NCI-H226 (cell line): Measurements from ENCODE around the gene CCDC144A.
"Not testable (repeated sequence)": the region's sequence is repeated elsewhere in the genome, so short reads cannot be mapped to it uniquely, and the experiment has no call there.

Source experiments
- DNase-seq: peaks from one replicate; pipeline ENCODE4 v3.0.0-alpha.2; 2015

Gene CCDC144A, protein sequence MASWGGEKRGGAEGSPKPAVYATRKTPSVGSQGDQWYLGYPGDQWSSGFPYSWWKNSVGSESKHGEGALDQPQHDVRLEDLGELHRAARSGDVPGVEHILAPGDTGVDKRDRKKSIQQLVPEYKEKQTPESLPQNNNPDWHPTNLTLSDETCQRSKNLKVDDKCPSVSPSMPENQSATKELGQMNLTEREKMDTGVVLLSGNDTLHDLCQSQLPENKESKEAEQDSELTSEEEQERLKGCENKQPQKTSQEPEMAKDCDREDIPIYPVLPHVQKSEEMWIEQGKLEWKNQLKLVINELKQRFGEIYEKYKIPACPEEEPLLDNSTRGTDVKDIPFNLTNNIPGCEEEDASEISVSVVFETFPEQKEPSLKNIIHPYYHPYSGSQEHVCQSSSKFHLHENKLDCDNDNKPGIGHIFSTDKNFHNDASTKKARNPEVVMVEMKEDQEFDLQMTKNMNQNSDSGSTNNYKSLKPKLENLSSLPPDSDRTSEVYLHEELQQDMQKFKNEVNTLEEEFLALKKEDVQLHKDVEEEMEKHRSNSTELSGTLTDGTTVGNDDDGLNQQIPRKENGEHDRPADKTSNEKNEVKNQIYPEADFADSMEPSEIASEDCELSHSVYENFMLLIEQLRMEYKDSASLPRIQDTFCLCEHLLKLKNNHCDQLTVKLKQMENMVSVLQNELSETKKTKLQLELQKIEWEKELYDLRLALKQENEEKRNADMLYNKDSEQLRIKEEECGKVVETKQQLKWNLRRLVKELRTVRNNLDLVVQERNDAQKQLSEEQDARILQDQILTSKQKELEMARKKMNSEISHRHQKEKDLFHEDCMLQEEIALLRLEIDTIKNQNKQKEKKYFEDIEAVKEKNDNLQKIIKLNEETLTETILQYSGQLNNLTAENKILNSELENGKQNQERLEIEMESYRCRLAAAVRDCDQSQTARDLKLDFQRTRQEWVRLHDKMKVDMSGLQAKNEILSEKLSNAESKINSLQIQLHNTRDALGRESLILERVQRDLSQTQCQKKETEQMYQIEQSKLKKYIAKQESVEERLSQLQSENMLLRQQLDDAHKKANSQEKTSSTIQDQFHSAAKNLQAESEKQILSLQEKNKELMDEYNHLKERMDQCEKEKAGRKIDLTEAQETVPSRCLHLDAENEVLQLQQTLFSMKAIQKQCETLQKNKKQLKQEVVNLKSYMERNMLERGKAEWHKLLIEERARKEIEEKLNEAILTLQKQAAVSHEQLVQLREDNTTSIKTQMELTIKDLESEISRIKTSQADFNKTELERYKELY (N-terminal part only)

DNA sequence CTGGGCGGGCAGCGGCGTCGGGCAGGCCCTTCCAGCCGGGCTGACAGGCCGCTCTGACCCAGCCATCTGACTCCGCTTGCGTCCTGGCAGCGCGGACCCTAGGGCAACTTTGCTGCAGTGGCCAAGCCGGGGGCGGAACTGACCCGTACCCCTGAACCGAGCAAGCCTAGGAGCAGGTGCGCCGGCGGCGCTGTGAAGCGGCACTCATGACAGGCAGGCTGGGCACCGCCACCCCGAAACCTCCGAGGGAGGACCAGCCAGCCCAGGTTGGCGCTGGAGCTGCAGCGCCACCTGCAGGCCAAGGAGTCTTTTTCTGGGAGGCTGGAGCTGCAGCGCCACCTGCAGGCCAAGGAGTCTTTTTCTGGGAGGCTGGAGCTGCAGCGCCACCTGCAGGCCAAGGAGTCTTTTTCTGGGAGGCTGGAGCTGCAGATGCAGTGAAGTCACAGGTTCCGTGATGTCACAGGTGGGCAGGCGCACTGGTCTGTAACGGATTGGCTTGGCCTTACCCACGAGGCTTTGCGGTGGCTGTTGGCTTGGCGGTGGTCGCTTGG is at the start of gene CCDC144A:
Gene CCDC144A, plus strand, starts transcription at position 511 of the 551 bp plus-strand sequence. CDS start 160 bp downstream, outside the sequence.
- not testable (repeated sequence) for DNase-seq

DNA sequence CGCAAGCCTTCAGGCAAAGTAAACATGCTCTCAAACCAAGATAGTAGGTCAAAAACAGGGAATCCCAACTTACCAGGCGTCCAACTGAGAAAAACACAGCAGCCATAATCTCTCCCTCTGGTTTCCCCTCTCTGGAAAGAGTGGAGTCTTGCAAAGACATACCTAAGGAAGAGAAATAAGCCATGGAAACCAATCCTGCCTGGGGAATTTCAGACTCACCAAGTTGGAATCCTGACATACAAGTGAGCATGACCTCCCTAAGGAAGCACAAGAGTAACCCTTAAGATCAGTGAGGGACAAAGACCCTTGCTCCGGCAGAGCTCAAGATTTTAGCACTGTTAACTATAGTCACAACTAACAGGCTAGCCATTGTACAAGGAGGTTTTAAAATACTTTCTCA is 40.5 kb upstream of the CCDC144A start:
- DNase-seq, result no peak

DNA sequence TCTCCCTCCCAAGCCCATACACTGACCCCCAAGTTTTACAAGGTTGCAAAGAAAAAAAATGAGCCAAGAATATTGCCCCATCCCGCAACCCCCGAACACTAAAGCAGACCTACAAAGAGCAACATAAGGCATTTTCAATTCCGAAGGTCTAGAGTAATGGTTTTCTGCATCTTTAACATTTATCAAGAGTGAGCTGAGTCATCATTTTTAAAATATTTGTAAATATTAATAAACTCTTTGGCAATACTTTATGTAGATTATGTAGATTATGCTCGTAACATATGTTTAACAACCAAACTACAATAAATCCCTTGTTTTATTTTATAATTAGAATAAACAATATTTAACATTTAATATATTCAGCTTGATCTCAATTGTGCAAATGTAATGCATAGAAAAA is 37.8 kb upstream of the CCDC144A start:
- no peak for DNase-seq

DNA sequence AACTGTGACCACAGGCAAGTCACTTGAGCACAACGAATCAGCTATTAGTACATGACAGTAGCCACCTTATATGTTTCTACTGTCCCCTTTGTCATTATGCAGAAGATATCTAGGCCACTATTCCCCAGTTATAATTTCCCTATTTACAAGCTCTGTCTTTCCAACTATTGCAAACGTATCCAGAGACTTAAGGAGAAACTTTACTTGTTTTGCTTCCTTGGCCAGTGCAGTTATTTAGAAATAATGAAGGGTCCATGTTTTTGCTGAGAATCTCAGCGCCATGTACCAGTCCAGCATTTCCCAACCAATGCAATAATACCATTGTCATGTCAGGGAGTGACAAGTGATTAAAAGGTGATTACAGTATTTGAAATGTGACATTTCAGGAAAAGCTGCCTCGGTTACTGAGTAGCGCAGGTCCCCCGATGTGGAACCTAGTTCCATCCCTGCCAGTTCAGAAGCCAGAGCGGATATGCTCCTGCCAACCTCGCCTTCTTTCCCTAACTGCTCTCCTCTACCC is 37.1 kb upstream of the CCDC144A start:
- DNase-seq, result no peak

DNA sequence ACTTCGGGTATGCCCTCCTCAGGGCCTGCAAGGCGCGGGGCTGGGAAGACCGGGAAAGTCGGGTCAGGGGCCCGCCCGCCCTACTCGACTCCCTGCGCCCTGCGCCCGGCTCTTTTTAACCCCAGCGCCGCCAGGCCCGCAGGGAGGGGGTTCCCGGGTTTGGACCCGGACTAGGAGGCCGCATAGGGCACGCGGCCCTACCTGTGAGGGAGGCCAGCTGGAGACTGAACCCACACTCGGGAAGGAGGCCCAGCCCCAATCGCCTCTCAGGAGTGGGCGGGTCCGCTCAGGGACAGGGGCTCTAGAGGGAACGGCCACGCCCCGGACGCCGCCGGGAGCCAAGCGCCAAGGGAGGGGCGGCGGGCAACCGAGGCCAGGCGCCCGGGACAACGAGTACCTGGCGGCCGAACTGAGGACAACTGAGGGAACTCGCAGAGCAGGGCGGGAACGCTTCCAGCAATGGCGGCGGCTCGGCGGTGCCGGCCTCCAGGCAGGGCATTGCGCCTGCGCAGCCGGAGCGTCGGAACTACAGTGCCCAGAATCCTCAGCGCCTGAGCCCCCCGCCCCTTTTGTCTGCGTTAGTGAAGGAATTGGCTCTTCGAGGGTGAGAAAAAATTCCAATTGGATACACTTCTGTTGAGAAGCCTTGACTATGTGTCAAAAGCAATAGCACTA is 36.5 kb upstream of the CCDC144A start, which contains the start of gene ZNF624:
Gene ZNF624, minus strand, starts transcription at position 484 of the 675 bp plus-strand sequence.
- DNase-seq, result peak; percentile 88

DNA sequence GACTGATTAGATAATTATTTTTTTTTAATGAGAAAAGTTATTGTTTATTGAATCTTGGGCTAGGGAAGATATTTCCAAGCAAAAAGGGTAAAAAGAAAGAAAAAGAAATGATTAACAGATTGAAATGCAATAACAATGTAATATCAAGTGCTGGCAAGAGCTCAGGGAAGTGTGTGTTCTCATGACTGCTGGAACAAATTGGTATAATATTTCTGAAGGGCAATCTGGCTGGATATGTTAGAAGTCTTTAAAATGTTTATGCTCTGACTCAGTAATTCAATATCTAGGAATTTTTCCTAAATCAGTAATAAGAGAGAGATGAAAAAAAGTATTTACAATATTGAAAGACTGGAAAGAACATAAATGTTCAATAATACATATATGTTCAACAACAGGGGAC is 28.8 kb upstream of the CCDC144A start:
- no peak for DNase-seq

DNA sequence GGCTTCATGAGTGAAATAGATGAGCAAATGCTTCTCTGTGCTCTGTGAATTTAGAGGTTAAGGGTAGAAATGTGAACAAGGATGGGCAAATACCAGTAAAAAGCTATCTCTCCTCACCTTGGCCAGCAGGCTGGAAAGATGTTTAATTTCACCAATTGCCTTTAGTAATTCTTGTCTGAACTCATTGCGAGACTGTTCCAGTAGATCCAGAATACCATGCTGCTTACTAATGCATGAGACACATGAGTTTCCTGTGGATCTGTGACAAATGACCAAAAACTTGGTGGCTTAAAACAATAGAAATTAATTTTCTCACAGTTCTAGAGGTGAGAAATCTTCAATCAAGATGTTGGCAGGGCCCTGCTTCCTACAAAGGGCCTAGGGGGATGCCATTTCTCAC is 27.1 kb upstream of the CCDC144A start:
- no peak for DNase-seq

DNA sequence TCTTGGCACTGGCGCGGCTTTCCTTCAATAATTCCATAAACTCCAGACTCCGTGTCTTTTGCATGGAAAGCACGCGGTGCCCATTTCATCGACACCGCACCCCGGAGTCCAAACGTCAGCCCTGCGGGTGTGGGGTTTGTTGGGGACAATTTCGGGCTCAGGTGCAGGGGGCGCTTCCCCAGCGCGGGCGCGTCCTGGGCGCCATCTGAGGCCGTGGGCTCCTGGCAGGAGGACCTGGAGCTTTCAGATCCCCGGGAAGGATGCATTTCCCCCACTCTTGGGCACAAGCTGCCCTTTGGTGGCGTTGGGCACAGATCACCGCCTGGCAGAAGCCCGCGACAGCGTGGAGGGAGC is 23.5 kb upstream of the CCDC144A start:
- not testable (repeated sequence) for DNase-seq

DNA sequence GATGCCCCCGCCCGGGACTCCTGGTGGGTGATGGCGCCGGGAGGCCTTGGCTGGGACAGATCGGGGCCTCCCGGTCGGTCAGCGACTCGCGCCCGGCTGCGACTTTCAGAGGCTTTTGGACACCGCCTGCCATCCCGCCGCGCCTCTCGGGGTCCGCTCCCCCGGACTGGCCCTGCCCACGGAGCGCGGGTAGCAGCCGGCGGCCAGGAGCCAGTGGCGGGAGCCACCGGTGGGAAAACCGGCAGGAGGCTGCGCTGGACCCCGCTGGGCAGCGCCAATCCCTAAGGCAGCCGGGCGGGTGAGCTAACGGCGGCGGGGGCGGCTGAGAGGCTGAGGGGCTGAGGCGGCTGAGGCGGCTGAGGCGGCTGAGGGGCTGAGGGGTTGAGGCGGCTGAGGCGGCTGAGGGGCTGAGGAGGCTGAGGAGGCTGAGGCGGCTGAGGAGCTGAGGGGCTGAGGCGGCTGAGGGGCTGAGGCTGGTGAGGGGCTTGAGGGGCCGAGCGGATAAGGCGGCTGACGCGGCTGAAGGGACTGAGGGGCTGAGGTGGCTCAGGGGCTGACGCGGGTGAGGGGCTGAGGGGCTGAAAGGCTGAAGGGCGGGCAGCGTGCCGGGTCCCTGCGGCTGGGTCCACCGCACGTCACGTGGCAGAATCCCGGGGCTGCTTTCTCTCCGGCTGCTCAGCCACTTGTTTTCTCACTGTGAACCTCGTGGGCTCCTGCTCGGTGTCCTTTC is 23.0 kb upstream of the CCDC144A start:
- DNase-seq, result not testable (repeated sequence)

DNA sequence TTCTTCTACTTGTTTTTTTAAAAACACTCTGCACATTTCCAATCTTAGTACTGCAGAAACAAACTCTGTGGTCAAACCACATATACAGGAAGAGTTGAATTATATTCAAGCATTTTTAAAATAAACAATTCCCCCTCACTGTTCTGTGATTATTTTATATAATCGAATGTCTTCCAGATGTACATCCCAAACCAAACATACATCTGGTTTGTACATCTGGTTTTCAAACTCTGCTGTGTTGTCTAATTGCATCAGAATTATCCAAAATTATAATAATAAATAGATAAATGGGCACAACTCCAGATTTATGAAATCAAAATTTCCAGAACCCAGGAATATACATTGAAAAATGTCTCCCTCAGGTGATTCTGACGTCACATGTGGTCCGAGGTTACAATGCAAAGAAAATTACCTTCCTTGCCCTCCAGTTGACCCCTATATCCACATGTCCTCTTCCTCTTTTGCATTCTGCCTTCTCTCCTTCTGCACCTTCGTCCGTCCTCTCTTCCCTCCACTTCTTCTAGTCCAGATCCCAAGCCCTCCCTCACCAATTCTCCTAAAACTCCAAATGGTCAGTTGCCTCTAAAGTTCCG is 13.3 kb upstream of the CCDC144A start:
- no peak for DNase-seq

DNA sequence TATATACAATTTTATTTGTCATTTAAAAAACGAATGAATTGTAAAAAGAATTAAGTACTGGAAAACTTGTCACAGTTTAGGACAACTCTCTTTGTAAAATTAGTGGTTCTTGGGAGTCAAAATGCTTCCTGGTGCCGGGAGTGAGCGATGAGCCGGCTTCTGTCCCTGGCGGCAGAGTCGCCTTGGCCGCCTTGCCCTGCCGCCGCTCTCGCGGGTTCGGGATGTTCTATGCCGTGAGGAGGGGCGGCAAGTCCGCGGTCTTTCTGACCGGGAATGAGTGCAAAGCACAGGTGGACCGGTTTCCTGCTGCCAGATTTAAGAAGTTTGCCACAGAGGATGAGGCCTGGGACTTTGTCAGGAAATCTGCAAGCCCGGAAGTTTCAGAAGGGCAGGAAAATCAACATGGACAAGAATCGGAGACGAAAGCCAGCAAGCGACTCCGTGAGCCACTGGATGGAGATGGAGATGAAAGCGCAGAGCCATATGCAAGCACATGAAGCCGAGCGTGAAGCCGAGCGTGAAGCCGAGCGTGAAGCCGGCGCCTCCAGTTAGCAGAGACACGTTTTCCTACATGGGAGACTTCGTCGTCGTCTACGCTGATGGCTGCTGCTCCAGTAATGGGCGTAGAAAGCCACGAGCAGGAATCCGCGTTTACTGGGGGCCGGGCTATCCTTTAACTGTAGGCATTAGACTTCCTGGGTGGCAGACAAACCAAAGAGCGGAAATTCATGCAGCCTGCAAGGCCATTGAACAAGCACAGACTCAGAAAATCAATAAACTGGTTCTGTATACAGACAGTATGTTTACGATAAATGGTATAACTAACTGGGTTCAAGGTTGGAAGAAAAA is 6.5 kb upstream of the CCDC144A start:
- DNase-seq, result not testable (repeated sequence)

DNA sequence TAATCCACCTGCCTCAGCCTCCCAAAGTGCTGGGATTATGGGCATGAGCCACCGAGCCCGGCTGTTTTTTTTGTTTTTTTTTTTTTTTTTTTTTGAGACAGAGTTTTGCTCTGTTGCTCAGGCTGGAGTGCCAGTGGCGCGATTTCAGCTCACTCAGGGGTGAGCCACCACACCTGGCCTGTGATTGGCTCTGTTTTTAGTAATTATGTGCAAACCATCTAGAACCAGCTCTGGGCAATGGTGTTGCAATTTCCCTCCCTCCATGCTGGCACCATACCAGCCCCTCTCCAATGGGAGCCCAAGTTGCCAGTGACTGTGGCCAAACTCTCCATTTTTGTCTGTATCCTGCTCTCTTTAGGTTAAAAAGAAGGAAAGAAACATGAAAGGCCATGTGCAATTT is 4.0 kb upstream of the CCDC144A start:
- not testable (repeated sequence) for DNase-seq

DNA sequence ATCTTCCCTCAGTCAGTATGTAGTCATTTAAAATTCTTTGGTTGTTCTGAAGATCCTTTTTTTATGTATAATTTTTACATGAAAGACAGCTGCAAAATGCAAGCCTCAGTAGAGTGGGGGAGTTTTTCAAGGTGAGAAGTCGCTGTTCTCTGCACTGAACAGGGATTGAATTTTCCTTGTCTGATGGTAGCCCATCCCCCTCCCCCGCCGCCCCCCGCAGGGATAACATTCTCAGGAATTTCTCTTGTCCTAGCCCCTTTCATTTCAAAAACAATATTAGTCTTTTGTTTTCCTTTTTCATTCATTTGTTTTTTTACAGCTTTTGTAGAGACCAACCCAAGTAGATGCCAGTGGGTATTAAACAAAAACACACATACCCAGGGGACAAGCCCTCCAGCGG is 2.9 kb upstream of the CCDC144A start:
- not testable (repeated sequence) for DNase-seq

DNA sequence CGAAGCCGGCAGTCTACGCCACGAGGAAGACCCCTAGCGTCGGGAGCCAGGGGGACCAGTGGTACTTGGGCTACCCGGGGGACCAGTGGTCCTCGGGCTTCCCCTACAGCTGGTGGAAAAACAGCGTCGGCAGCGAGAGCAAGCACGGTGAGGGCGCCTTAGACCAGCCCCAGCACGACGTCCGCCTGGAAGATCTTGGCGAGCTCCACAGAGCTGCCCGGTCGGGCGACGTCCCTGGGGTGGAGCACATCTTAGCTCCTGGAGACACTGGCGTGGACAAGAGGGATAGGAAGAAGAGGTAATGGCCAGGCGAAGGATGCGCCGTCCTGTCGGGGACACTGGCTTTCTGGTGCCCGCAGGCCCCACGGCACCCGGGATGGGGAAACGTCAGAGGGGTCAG is 406 bp downstream of the CCDC144A start:
- DNase-seq, result not testable (repeated sequence)

DNA sequence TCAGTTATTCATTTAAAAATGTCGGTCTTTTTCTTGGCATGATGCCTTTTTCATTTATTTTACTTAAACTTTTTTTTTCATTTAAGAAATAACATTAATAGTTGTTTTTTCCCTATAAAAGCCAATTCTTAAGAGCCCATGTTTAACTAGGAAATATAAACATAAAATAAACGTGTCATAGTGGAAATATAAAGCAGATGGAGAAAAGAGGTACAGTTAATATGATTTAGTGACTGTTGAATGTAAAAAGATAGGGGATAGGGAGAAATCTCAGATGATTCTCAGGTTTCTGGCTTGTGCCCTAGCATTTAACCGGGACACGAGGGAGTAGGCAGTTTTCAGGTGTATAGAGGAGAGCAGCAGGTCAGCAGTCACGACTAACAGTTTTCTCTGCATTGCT is 7.6 kb downstream of the CCDC144A start:
- not testable (repeated sequence) for DNase-seq

DNA sequence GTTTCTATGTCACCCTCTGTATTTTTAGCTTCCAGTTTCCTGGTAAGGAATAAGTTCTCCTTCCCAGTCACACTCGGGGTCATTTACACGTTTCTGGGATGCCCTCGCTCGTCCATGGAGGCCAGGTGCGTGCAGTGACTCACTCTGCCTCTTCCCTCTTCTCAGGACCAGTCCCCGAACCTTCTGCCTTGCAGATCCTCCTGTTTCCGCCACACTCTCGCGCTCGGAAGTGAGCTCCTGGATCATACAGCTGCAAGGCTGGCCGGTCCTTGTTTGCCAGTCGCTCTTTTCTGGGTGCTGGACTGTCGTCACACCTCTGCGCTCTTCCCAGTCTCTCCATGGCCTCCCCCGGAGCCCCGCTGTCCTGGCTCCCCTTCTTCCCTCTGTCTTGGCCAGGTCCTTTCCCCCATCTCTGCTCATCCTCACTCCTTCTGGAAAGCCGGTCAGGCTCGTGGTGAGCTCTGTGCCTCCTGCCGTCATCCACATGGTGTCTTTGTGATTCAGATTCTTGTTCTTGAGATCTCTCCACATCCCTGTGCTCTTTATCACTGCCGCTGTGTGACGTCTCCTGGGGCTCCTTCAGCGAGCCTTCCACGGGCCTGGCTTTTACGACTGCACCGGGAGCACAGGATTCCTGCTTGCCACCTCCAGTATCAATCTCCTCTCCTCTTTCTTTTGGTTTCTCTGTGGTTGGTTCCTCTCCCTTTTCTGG is 55.6 kb downstream of the CCDC144A start:
- not testable (repeated sequence) for DNase-seq

DNA sequence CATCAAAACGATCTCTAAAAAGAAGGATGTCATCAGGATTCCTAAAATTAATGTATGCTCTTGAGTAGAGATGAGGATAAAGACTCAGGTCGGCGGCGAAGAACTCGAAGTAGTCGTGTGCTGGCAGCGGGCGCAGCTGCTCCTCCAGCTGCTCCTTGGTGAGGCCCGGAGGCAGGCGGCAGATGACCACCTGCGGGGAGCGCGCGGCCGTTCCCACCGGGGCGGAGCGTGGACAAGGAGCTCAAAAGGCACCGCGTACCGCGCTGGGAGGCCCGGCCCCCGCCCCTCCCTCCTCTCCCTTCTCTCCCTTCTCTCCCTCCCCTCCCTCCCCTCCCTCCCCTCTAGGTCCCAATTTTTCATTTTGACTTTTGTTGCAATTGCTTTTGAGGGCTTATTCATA is 56.5 kb downstream of the CCDC144A start:
- not testable (repeated sequence) for DNase-seq

DNA sequence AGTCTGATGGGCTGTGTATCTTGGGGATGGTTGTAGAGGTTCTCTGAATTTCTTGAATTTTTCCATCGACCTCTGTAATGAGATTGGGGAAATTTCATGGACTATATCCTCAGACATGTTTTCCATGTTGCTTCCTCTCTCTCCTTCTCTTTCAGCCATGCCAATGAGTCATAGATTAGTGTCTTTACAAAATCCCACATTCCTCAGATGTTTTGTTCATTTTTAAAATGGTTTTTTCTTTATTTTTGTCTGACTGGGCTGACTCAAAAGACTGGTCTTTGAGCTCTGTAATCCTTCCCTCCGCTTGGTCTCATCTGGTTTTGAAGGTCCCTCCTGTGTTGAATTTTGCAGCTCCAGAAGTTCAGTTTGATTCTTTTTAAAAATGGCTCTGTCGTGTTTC is 60.5 kb downstream of the CCDC144A start:
- not testable (repeated sequence) for DNase-seq
